NCI-H82 (cell line): ENCODE data around the gene IL2RG.
A peak's percentile ranks its signal among the peaks of the same experiment; 100 is the strongest.

ENCODE experiments used
- DNase-seq: peaks from one replicate; lab custom pipeline; 2025; lab: John Stamatoyannopoulos, UW

The IL2RG gene

DNA sequence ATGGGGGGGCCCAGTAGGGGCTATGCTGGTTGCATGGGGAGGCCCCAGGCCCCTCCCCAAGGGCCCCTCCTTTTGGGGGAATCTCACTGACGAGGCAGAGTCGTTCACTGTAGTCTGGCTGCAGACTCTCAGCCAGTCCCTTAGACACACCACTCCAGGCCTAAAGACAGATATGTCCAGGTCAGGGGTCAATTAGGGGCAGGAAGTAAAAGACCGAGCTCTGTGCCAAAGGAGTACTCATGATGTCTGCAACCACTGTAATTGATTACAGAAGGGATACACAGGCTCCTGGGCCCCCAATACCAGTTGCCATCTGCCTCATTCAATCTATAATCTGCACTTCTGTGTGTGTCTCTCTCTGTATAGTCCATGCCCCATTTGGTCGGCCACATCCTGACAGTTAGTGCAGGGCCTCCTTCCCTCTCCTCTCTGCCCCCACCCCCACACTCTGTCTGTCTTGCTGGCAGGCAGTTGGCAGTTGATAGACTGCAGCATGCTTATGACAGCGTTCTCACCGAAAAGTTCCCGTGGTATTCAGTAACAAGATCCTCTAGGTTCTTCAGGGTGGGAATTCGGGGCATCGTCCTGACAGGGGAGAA is 3.5 kb downstream of the IL2RG start:
- DNase-seq: peak; percentile 35

- DNase-seq: no peak
Measured at GRCh38 chrX:71107245-71107644, 4.1 kb downstream of the IL2RG start.

GRCh38 chrX:71106427-71106826 is 5.0 kb downstream of the IL2RG start, which contains the start of gene CXorf65:
Gene CXorf65 (minus strand): TSS chrX:71106740. CDS start chrX:71106556, 184 bp downstream.
- peak; percentile 22 for DNase-seq

GRCh38 chrX:71105628-71106027 is 5.7 kb downstream of the IL2RG start:
- DNase-seq: no peak

GRCh38 chrX:71103110-71103983 is 8.0 kb downstream of the IL2RG start:
- DNase-seq: peak; percentile 98

- peak; percentile 20 for DNase-seq
Measured at GRCh38 chrX:71102292-71102691, 9.1 kb downstream of the IL2RG start.

DNA sequence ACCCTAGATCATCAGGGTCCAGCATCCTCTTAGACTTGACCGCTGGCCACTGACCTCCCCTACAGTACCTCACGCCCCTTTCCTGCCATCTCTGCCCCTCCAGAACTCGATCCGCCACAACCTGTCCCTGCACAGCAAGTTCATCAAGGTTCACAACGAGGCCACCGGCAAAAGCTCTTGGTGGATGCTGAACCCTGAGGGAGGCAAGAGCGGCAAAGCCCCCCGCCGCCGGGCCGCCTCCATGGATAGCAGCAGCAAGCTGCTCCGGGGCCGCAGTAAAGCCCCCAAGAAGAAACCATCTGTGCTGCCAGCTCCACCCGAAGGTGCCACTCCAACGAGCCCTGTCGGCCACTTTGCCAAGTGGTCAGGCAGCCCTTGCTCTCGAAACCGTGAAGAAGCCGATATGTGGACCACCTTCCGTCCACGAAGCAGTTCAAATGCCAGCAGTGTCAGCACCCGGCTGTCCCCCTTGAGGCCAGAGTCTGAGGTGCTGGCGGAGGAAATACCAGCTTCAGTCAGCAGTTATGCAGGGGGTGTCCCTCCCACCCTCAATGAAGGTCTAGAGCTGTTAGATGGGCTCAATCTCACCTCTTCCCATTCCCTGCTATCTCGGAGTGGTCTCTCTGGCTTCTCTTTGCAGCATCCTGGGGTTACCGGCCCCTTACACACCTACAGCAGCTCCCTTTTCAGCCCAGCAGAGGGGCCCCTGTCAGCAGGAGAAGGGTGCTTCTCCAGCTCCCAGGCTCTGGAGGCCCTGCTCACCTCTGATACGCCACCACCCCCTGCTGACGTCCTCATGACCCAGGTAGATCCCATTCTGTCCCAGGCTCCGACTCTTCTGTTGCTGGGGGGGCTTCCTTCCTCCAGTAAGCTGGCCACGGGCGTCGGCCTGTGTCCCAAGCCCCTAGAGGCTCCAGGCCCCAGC is 10.5 kb downstream of the IL2RG start:
- no peak for DNase-seq

DNA sequence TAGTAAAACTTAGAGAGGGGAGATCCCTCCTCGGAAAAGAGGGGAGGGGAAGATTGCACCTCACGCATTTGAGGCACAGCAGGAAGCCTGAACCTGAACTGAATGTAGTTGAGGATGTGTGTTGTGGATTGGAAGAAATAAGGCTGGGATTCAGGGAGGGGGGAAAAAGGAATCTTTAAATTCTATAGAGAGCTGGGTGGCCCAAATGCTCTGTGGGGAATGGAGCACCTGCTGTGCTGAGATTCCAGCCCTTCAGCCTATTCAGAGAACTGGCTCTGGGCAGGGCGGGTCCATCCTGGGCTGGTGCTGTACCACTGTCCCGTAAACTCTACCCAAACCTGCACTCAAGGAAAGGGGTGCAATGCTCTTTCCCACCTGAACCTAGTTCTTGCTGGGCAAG is 11.6 kb downstream of the IL2RG start:
- no peak for DNase-seq

- DNase-seq: no peak
Measured at GRCh38 chrX:71098951-71099506, 12.3 kb downstream of the IL2RG start.

GRCh38 chrX:71098302-71098701 is 13.1 kb downstream of the IL2RG start:
- DNase-seq: peak; percentile 82

GRCh38 chrX:71096760-71097032 is 14.7 kb downstream of the IL2RG start:
- DNase-seq: no peak

GRCh38 chrX:71095981-71096759 is 15.2 kb downstream of the IL2RG start:
- DNase-seq: peak; percentile 84

DNA sequence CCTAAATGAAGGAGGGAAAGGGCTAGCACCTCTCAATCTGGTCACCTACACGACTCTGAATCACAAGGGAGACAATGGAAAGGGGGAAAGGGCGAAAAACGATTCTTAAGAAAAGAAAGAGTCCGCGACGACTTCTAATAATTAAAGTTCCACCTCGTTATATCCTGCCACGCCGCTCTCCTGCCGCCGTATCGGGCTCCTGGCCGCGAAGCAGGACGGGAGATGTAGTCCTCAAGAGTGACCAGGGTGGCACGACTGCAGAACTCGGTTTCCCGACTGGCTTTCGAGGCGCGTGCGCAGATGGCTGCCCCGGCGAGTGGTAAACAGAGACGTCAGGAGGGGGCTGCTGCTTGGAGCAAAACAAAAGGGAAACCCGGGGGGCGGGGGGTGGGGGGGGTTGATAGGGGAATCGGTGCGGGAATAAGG is 15.8 kb downstream of the IL2RG start, which contains the start of gene FOXO4:
Gene FOXO4 (plus strand): TSS at position 297 of the 426 bp plus-strand sequence. CDS start 678 bp downstream, outside the sequence.
- DNase-seq: peak; percentile 95

DNA sequence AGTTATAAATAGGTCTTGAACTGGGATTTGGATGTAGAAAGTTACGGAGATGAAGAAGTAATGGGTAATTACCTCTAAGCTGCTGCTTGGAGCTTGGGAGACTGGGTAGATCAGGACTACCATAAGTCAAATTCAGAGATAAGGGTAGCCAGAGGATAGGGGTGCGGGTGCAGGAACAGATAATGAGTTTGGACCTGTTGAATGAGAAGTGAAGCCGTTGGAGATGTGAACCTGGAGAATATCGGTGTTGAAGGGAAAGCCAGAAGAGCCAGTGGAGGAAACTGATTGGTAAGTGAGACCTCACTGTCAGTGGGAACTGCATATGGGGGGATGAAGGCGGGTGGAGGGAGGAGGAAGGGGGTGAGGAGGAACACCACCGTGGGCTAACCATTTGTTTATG is 16.3 kb downstream of the IL2RG start:
- peak; percentile 39 for DNase-seq

GRCh38 chrX:71091263-71091662 is 20.1 kb downstream of the IL2RG start:
- DNase-seq: no peak

DNA sequence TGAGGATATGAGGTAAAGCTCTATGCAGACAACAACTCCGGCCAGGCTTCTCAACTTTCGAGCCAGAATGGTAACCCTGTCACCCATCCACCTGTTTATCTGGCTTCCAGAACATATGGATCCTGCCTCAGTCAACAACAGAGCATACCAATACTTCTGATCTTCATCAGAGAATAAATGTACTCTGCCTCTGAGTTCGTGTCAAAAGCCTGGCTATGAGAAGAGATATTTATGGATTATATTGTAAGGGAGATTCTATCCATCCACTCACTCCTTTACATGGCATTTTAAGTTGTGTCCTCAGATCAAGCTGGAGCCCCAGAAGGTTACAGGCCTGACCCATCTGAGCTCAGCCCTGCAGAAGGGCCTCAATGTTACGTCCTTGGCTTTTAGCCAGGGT is 25.5 kb downstream of the IL2RG start:
- no peak for DNase-seq

- DNase-seq: no peak
Measured at GRCh38 chrX:71082822-71083221, 28.6 kb downstream of the IL2RG start.

GRCh38 chrX:71082124-71082647 is 29.2 kb downstream of the IL2RG start:
- DNase-seq: no peak

GRCh38 chrX:71081330-71082123 is 29.9 kb downstream of the IL2RG start:
- DNase-seq: no peak

DNA sequence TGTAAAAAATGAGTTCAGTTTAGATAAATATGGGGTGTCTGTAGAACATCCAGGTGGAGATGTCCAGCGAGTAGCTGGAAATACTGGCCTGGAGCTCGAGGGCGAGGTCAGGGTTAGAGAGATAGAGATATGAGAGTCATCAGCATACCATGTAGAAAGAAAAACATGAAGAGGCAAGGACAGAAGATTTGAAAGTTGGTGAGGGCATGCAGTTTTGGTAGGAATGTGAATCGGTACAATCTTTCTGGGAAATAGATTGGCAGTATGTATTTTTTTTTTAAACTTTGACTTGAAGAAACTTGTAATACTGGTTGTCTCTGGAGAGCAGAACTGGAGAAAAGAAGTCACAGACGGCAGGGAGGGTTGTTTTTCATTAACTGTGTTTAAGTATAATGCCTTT is 40.8 kb downstream of the IL2RG start:
- no peak for DNase-seq
